ENCODE data around the gene TAS2R30. TPM values are rescaled to one million over a fixed set of nuclear protein-coding genes. Genes with fewer than 3 reads are reported as not detected.
"Not testable (repeated sequence)": the region's sequence is repeated elsewhere in the genome, so short reads cannot be mapped to it uniquely, and the experiment has no call there.

TAS2R30 gene
- total RNA-seq, 1 donor from 2014 or later: 4.1 TPM

GRCh38 chr12:11130382-11130781, 4.1 kb downstream of the TAS2R30 start:
- no peak for DNase-seq (ENCODE audit: low spot score)

- DNase-seq (ENCODE audit: low spot score): not testable (repeated sequence)
Measured at GRCh38 chr12:11114130-11114529, 20.3 kb downstream of the TAS2R30 start.

- not testable (repeated sequence) for DNase-seq (ENCODE audit: low spot score)
Measured at GRCh38 chr12:11111213-11111612, 23.2 kb downstream of the TAS2R30 start.

- peak; percentile 53 for DNase-seq (ENCODE audit: low spot score)
Measured at GRCh38 chr12:11108862-11109261, 25.6 kb downstream of the TAS2R30 start.

GRCh38 chr12:11107719-11108118, 26.7 kb downstream of the TAS2R30 start:
- no peak for DNase-seq (ENCODE audit: low spot score)

GRCh38 chr12:11106288-11106687, 28.2 kb downstream of the TAS2R30 start:
- no peak for DNase-seq (ENCODE audit: low spot score)

- DNase-seq (ENCODE audit: low spot score): no peak
Measured at GRCh38 chr12:11105546-11105945, 28.9 kb downstream of the TAS2R30 start.

GRCh38 chr12:11094910-11095309, 39.5 kb downstream of the TAS2R30 start:
- DNase-seq (ENCODE audit: low spot score): not testable (repeated sequence)

- DNase-seq (ENCODE audit: low spot score): no peak
Measured at GRCh38 chr12:11092128-11092527, 42.3 kb downstream of the TAS2R30 start, which contains the start of gene TAS2R43. TSS of gene TAS2R43 (minus strand) at chr12:11092313. CDS start at chr12:11092229, 84 bp downstream.

GRCh38 chr12:11089246-11089645, 45.2 kb downstream of the TAS2R30 start:
- DNase-seq (ENCODE audit: low spot score): no peak

GRCh38 chr12:11085419-11085818, 49.0 kb downstream of the TAS2R30 start:
- DNase-seq (ENCODE audit: low spot score): no peak

Other genes with a start within 250 kb of the TAS2R30 start
- 1.2 TPM for gene TAS2R13, start 225.1 kb downstream of the TAS2R30 start, total RNA-seq
- not detected for gene PRH2, start 205.4 kb downstream of the TAS2R30 start, total RNA-seq
- gene TAS2R14, start 195.4 kb downstream of the TAS2R30 start, total RNA-seq: 2.4 TPM
- 2.0 TPM for gene TAS2R50, start 147.7 kb downstream of the TAS2R30 start, total RNA-seq
- gene TAS2R20, start 136.3 kb downstream of the TAS2R30 start, total RNA-seq: 1.5 TPM
- 2.8 TPM for gene TAS2R19, start 112.0 kb downstream of the TAS2R30 start, total RNA-seq
- gene TAS2R31, start 103.2 kb downstream of the TAS2R30 start, total RNA-seq: 3.7 TPM
- 1.8 TPM for gene TAS2R46, start 72.3 kb downstream of the TAS2R30 start, total RNA-seq
- not detected for gene TAS2R43, start 42.3 kb downstream of the TAS2R30 start, total RNA-seq
- gene SMIM10L1, start 36.5 kb upstream of the TAS2R30 start, total RNA-seq: 8.6 TPM
- gene TAS2R42, start 52.3 kb upstream of the TAS2R30 start, total RNA-seq: not detected
- gene PRB3, start 135.1 kb upstream of the TAS2R30 start, total RNA-seq: not detected
- gene PRB4, start 175.8 kb upstream of the TAS2R30 start, total RNA-seq: not detected

Data from mesenteric fat pad (tissue), 1 donor.